GM12878 (cell line): ENCODE results near the gene CCNL2. TPM values are rescaled to one million over a fixed set of nuclear protein-coding genes. Genes with fewer than 3 reads are reported as not detected.

ENCODE experiments used
- ATAC-seq: fragments of 200-7000 bp; cut with Tn5 transposase; 3 replicates; pipeline ENCODE4 v1.9.1; 2020; ENCODE audit warnings: mild to moderate bottlenecking, moderate library complexity
- BruUV-seq: library from RNA; stranded (reverse); fragments of 400-500 nt; replicated peaks from 2 replicates; lab custom pipeline; 2021; lab: Mats Ljungman, UMichigan
- CTCF ChIA-PET: fragments of 300-600 bp; sonication (Branson Sonifier 250); formaldehyde crosslinking; extraction: SDS; loops from one replicate; lab custom pipeline; 2021; ENCODE audit warnings: inconsistent platforms; lab: Yijun Ruan, JAX
- POLR2A ChIA-PET: fragments of 350-600 bp; formaldehyde crosslinking; extraction: SDS; loops from one replicate; lab custom pipeline; 2021; ENCODE audit warnings: inconsistent platforms; lab: Charles Lee
- RAD21 ChIA-PET: fragments of 300-600 bp; sonication (Branson Sonifier 250); formaldehyde crosslinking; loops from one replicate; lab custom pipeline; 2023; ENCODE audit warnings: antibody characterized with exemption; ENCODE audit not compliant: unreplicated experiment; lab: Charles Lee
- SMC1A ChIA-PET: fragments of 300-600 bp; sonication (Branson Sonifier 250); formaldehyde crosslinking; loops from one replicate; lab custom pipeline; 2023; ENCODE audit not compliant: unreplicated experiment, uncharacterized antibody; lab: Charles Lee
- DNase-seq: peaks from one replicate; pipeline ENCODE4 v3.0.0-alpha.2; 2011; ENCODE audit warnings: low read depth, low spot score
- FAIRE-seq: peaks from 3 replicates; lab custom pipeline; 2011; peaks lifted over from hg19 to GRCh38; lab: Jason Lieb, UNC
- H2AFZ ChIP-seq: 2 replicates; pipeline ENCODE4 v1.6.0; 2011; ENCODE audit warnings: low read depth, low read length, control low read depth; ENCODE audit not compliant: control insufficient read depth
- H3K27ac ChIP-seq: 2 replicates; pipeline ENCODE4 v1.5.1; 2011; ENCODE audit warnings: control low read depth; ENCODE audit not compliant: control insufficient read depth, insufficient read depth
- H3K27me3 ChIP-seq, 2 experiments: replicated peaks in 1 of 2; 2 replicates each; pipeline versions ENCODE4 v1.6.0 to v1.6.1; 2011; ENCODE audit warnings: low read length in 1 of 2; ENCODE audit not compliant: control insufficient read depth in 2 of 2, insufficient read depth in 2 of 2
- H3K36me3 ChIP-seq, 2 experiments: 2 replicates each; pipeline ENCODE4 v1.5.1; 2011; ENCODE audit warnings: low read length in 1 of 2; ENCODE audit not compliant: control insufficient read depth in 2 of 2, insufficient read depth in 2 of 2
- H3K4me1 ChIP-seq: 2 replicates; pipeline ENCODE4 v1.6.1; 2011; ENCODE audit warnings: mild to moderate bottlenecking, low read length, moderate library complexity, mixed read lengths; ENCODE audit not compliant: control insufficient read depth, insufficient read depth
- H3K4me2 ChIP-seq: 2 replicates; pipeline ENCODE4 v1.6.0; 2011; ENCODE audit warnings: control low read depth; ENCODE audit not compliant: control insufficient read depth, insufficient read depth
- H3K4me3 ChIP-seq: fragments of 200-600 bp; sonication (generic); 2 replicates; pipeline ENCODE4 v1.5.1; 2016
- H3K79me2 ChIP-seq: 2 replicates; pipeline ENCODE4 v1.6.0; 2011; ENCODE audit warnings: low read length; ENCODE audit not compliant: control insufficient read depth, insufficient read depth
- H3K9ac ChIP-seq: 2 replicates; pipeline ENCODE4 v1.8.0; 2011; ENCODE audit warnings: low read length, control low read depth, mixed read lengths; ENCODE audit not compliant: control insufficient read depth, insufficient read depth
- H3K9me3 ChIP-seq: replicated peaks from 3 replicates; pipeline ENCODE4 v1.5.1; 2011; ENCODE audit warnings: mild to moderate bottlenecking, low read length; ENCODE audit not compliant: control insufficient read depth, insufficient read depth
- H4K20me1 ChIP-seq: 2 replicates; pipeline ENCODE4 v1.6.0; 2011; ENCODE audit not compliant: control insufficient read depth, insufficient read depth
- BMI1 ChIP-seq: fragments of 450-650 bp; IDR thresholded peaks from 2 replicates; pipeline ENCODE4 v1.6.1; 2016; ENCODE audit warnings: mild to moderate bottlenecking, moderate library complexity, borderline replicate concordance
- EP300 ChIP-seq, 2 experiments: fragments of 150-350 bp in 1 of 2; IDR thresholded peaks; 2 replicates each; pipeline ENCODE4 v1.6.1; 2011 to 2012; ENCODE audit warnings: low read depth in 2 of 2, low read length in 2 of 2, borderline replicate concordance in 1 of 2, improper control_type of control experiment in 1 of 2, inconsistent platforms in 1 of 2; ENCODE audit not compliant: control insufficient read depth in 1 of 2
- ESRRA ChIP-seq: IDR thresholded peaks from 2 replicates; pipeline ENCODE4 v1.6.1; 2012; ENCODE audit warnings: mild to moderate bottlenecking, low read length, improper control_type of control experiment
- ETV6 ChIP-seq, 2 experiments: fragments of 450-650 bp in 1 of 2; IDR thresholded peaks in 1 of 2; conservative IDR thresholded peaks in 1 of 2; 2 replicates each; pipeline ENCODE4 v1.6.1; 2014; ENCODE audit warnings: antibody characterized with exemption in 1 of 2, borderline replicate concordance in 1 of 2, low read depth in 1 of 2, mild to moderate bottlenecking in 1 of 2, moderate library complexity in 1 of 2
- HDAC2 ChIP-seq: fragments of 200-600 bp; sonication (generic); IDR thresholded peaks from 2 replicates; pipeline ENCODE4 v1.6.1; 2017
- NR2F1 ChIP-seq: fragments of 450-650 bp; conservative IDR thresholded peaks from 2 replicates; pipeline ENCODE4 v1.6.1; 2017; ENCODE audit warnings: mild to moderate bottlenecking
- SIN3A ChIP-seq: IDR thresholded peaks from 2 replicates; pipeline ENCODE4 v1.6.1; 2012; ENCODE audit warnings: low read depth, low read length, improper control_type of control experiment
- SP1 ChIP-seq: IDR thresholded peaks from one replicate; pipeline ENCODE4 v1.6.1; 2011; ENCODE audit warnings: low read depth, low read length
- SREBF1 ChIP-seq: IDR thresholded peaks from 2 replicates; pipeline ENCODE4 v1.6.1; 2012; ENCODE audit warnings: mild to moderate bottlenecking, low read length
- STAT3 ChIP-seq: IDR thresholded peaks from 2 replicates; pipeline ENCODE4 v1.6.1; 2011; ENCODE audit warnings: low read depth, low read length, improper control_type of control experiment
- whole genome bisulfite sequencing: methylation state at CpG from one replicate; pipeline ENCODE4 v1.1.6; 2016; ENCODE audit warnings: low lambda C conversion rate; ENCODE audit not compliant: insufficient replicate concordance, insufficient coverage; ENCODE audit errors: missing lambda C conversion rate; 5-methylcytosine and 5-hydroxymethylcytosine counted together
- in situ Hi-C: fragments of 300-500 bp; cut with MboI; formaldehyde crosslinking; loops from 9 replicates; pipeline ENCODE4 v1.14.3; 2018; ENCODE audit warnings: mixed read lengths
- intact Hi-C: fragments of 100-400 bp; cut with micrococcal nuclease; formaldehyde crosslinking; loops from one replicate; pipeline ENCODE4 v1.14.2; 2022; ENCODE audit not compliant: unreplicated experiment
- polyA plus RNA-seq, 11 experiments: library from polyadenylated mRNA; depleted of rRNA in 4 of 11; unstranded in 6 of 11; stranded (reverse) in 5 of 11; fragments of >200 nt; fragmentation: Nextera tagmentation in 4 of 11; fragmentation: Illumina TruSeq in 1 of 11; extraction: Ambion mirVana in 4 of 11; extraction: Trizol in 1 of 11; gene quantifications; 1 replicate in 1 of 11; 2 replicates in 10 of 11; pipeline versions ENCODE4 v1.2.1 to v1.2.3, GENCODE V29; 2011 to 2016; ENCODE audit warnings: inconsistent platforms in 2 of 11, missing spikeins in 2 of 11, low read depth in 1 of 11
- total RNA-seq, 4 experiments: library from RNA; depleted of rRNA in 3 of 4; stranded (reverse); fragments of >200 nt in 3 of 4; fragmentation: Illumina TruSeq in 1 of 4; extraction: Trizol in 1 of 4; gene quantifications; 2 replicates each; pipeline versions ENCODE4 v1.2.1 to v1.2.3, GENCODE V29; 2013 to 2021
- TF ChIP-seq, protein P1 (sequence below): fragments of 450-650 bp; IDR thresholded peaks from 2 replicates; pipeline ENCODE4 v1.6.1; 2016; ENCODE audit warnings: mild to moderate bottlenecking, moderate library complexity, borderline replicate concordance
- TF ChIP-seq, protein P2 (sequence below): IDR thresholded peaks from 2 replicates; pipeline ENCODE4 v1.6.1; 2012; ENCODE audit warnings: low read depth, low read length, improper control_type of control experiment
- TF ChIP-seq, protein P3 (sequence below): IDR thresholded peaks from 2 replicates; pipeline ENCODE4 v1.6.1; 2011; ENCODE audit warnings: low read depth, mild to moderate bottlenecking, low read length, moderate library complexity, borderline replicate concordance; ENCODE audit errors: extremely low read depth
- TF ChIP-seq, protein P4 (sequence below): IDR thresholded peaks from 2 replicates; pipeline ENCODE4 v1.6.1; 2012; ENCODE audit warnings: low read length, inconsistent platforms

CCNL2 gene
- total and polyA plus RNA-seq, 10 of the 15 experiments (the other 5 are each of a cell fraction or from before 2014, with no cell fraction given) = 2.1 to 143 (median 101) TPM

DNA sequence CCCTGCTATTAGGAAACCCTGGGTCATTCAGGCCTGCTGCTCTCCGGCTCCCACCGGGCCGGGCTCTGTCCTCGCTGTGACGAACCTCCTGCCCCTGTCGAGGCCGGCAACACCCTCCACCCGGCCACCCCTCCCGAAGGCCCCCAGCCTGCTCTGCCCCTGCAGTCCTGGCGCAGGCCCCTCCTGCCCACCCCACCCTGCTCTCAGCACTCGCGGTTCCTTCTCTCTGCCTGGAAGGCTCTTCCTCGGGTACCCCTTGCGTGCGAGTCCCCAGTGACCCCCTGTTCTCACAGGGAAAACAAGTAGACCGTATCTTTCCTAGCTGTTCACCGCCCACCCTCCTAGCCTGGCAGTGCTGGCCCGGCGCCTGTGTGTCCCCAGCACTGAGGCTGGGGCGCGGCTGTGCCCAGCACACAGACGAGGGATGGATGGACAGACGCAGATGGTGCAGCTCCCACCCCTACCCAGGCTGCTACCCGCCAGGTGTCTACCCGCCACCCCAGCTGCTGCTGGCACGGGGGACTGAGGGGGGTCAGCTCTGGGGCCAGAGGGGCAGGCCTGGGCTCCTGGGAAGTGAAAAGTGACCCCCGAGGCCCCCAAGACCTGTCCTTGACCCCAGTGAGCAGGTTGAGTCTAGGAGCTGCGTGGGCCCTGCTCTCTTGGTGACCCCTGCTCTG, 33.3 kb upstream of the CCNL2 start:
- no peak overlapping the region for H2AFZ ChIP-seq
- no peak overlapping the region for H3K4me3 ChIP-seq
- RAD21 ChIA-PET = no interaction called here
- no peak overlapping the region for H3K9ac ChIP-seq
- no TSS peak for BruUV-seq
- in situ Hi-C loops = no loop called here
- TF ChIP-seq, protein P1, sequence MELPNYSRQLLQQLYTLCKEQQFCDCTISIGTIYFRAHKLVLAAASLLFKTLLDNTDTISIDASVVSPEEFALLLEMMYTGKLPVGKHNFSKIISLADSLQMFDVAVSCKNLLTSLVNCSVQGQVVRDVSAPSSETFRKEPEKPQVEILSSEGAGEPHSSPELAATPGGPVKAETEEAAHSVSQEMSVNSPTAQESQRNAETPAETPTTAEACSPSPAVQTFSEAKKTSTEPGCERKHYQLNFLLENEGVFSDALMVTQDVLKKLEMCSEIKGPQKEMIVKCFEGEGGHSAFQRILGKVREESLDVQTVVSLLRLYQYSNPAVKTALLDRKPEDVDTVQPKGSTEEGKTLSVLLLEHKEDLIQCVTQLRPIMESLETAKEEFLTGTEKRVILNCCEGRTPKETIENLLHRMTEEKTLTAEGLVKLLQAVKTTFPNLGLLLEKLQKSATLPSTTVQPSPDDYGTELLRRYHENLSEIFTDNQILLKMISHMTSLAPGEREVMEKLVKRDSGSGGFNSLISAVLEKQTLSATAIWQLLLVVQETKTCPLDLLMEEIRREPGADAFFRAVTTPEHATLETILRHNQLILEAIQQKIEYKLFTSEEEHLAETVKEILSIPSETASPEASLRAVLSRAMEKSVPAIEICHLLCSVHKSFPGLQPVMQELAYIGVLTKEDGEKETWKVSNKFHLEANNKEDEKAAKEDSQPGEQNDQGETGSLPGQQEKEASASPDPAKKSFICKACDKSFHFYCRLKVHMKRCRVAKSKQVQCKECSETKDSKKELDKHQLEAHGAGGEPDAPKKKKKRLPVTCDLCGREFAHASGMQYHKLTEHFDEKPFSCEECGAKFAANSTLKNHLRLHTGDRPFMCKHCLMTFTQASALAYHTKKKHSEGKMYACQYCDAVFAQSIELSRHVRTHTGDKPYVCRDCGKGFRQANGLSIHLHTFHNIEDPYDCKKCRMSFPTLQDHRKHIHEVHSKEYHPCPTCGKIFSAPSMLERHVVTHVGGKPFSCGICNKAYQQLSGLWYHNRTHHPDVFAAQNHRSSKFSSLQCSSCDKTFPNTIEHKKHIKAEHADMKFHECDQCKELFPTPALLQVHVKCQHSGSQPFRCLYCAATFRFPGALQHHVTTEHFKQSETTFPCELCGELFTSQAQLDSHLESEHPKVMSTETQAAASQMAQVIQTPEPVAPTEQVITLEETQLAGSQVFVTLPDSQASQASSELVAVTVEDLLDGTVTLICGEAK = no peak
- TF ChIP-seq SP1 (no peak), ETV6 (conservative IDR thresholded peaks at IDR 0.05 in 1 of 2, IDR thresholded peaks at IDR 0.05 in 1 of 2; ENCODE audit: borderline replicate concordance in 1 of 2, low read depth in 1 of 2) (no peak), NR2F1 (no peak), ESRRA (no peak), STAT3 (no peak), BMI1 (no peak), EP300 (IDR thresholded peaks at IDR 0.05; ENCODE audit: borderline replicate concordance in 1 of 2, control insufficient read depth in 1 of 2, low read depth in 2 of 2, low read length in 2 of 2) (no peak), SREBF1 (no peak), SIN3A (no peak), HDAC2 (no peak)
- TF ChIP-seq, protein P2, sequence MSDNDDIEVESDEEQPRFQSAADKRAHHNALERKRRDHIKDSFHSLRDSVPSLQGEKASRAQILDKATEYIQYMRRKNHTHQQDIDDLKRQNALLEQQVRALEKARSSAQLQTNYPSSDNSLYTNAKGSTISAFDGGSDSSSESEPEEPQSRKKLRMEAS = no peak
- TF ChIP-seq, protein P3, sequence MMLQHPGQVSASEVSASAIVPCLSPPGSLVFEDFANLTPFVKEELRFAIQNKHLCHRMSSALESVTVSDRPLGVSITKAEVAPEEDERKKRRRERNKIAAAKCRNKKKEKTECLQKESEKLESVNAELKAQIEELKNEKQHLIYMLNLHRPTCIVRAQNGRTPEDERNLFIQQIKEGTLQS = no peak
- TF ChIP-seq, protein P4, sequence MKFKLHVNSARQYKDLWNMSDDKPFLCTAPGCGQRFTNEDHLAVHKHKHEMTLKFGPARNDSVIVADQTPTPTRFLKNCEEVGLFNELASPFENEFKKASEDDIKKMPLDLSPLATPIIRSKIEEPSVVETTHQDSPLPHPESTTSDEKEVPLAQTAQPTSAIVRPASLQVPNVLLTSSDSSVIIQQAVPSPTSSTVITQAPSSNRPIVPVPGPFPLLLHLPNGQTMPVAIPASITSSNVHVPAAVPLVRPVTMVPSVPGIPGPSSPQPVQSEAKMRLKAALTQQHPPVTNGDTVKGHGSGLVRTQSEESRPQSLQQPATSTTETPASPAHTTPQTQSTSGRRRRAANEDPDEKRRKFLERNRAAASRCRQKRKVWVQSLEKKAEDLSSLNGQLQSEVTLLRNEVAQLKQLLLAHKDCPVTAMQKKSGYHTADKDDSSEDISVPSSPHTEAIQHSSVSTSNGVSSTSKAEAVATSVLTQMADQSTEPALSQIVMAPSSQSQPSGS = no peak
- TF ChIP-seq, all 136 proteins: peak for 0
- CTCF ChIA-PET = interaction anchor here (0.7 kb wide), 1 partner anchor 25 kb away, joined by 3 read pairs; no protein-coding TSS in a partner anchor
- POLR2A ChIA-PET = interaction anchor here (0.6 to 1.0 kb wide), 2 partner anchors 14 to 15 kb away, joined by 3 to 8 read pairs; no protein-coding TSS in a partner anchor
- H4K20me1 ChIP-seq = no peaks in the 10 kb centered on the region
- FAIRE-seq = no peak
- H3K27ac ChIP-seq = no peak overlapping the region
- WGBS = 53% methylated on average over 21 of the region's 28 CpGs
- DNase-seq = no peak
- H3K9me3 ChIP-seq = no peaks in the 10 kb centered on the region
- no peak overlapping the region for H3K4me2 ChIP-seq
- no peaks in the 10 kb centered on the region for H3K36me3 ChIP-seq
- intact Hi-C loops = no loop called here
- SMC1A ChIA-PET = no interaction called here
- peaks cover 0 to 13% of the 10 kb centered on the region in 2 experiments; a peak in 3 of 4 replicates for H3K27me3 ChIP-seq
- ATAC-seq = no peak
- peaks cover 17% of the 10 kb centered on the region for H3K4me1 ChIP-seq
- H3K79me2 ChIP-seq = no peaks in the 10 kb centered on the region
